BLaER1 treated with 17β-estradiol and CSF1 and Interleukin-3, amounts not matched to agents 10 nM and 100 nM (cell line): Measurements from ENCODE around the gene FILIP1L.
A peak's percentile ranks its signal among the peaks of the same experiment; 100 is the strongest.

Experiments used
- H3K27ac ChIP-seq, 11 experiments: shearing (Covaris generic); formaldehyde crosslinking; 2 replicates each; pipeline ENCODE4 v1.8.1; 2022
- H3K27me3 ChIP-seq, 11 experiments: shearing (Covaris generic); formaldehyde crosslinking; 2 replicates each; pipeline ENCODE4 v1.8.1; 2022
- H3K36me3 ChIP-seq, 11 experiments: shearing (Covaris generic); formaldehyde crosslinking; 2 replicates each; pipeline ENCODE4 v1.8.1; 2022
- H3K4me1 ChIP-seq, 10 experiments: shearing (Covaris generic); formaldehyde crosslinking; 2 replicates each; pipeline ENCODE4 v1.8.1; 2022
- H3K4me2 ChIP-seq, 11 experiments: shearing (Covaris generic); formaldehyde crosslinking; 2 replicates each; pipeline ENCODE4 v1.8.1; 2022
- H3K4me3 ChIP-seq, 10 experiments: shearing (Covaris generic); formaldehyde crosslinking; 2 replicates each; pipeline ENCODE4 v1.8.1; 2022
- H3K9ac ChIP-seq, 11 experiments: shearing (Covaris generic); formaldehyde crosslinking; 2 replicates each; pipeline ENCODE4 v1.8.1; 2022
- H3K9me3 ChIP-seq, 11 experiments: shearing (Covaris generic); formaldehyde crosslinking; replicated peaks in 1 of 11; 2 replicates each; pipeline ENCODE4 v1.8.1; 2022
- H4K20me1 ChIP-seq, 11 experiments: shearing (Covaris generic); formaldehyde crosslinking; 2 replicates each; pipeline ENCODE4 v1.8.1; 2022
- Cebpa-rat ChIP-seq, 11 experiments: shearing (Covaris generic); IDR thresholded peaks; 2 replicates each; pipeline ENCODE4 v1.8.1; 2022

Gene FILIP1L

GRCh38 chr3:99902091-99902490 lies 212.2 kb downstream of the FILIP1L start:
- H3K4me3 ChIP-seq, result no peak overlapping the region
- no peak for TF ChIP-seq Cebpa-rat (IDR thresholded peaks at IDR 0.05)
- no peak overlapping the region for H3K9ac ChIP-seq

GRCh38 chr3:99901200-99901926 lies 212.9 kb downstream of the FILIP1L start:
- H3K4me3 ChIP-seq, result no peak overlapping the region
- peak overlapping the region in 3 of 11 experiments; percentile 22 to 56 (median 47); a peak in 5 of 22 replicates for H3K27ac ChIP-seq
- H3K9ac ChIP-seq, result no peak overlapping the region
- no peak for TF ChIP-seq Cebpa-rat (IDR thresholded peaks at IDR 0.05)
- H3K4me2 ChIP-seq, result peak overlapping the region in 5 of 11 experiments; percentile 8 to 62 (median 25); a peak in 7 of 22 replicates
- H3K36me3 ChIP-seq, result no peaks in the 10 kb centered on the region
- H4K20me1 ChIP-seq, result peaks cover 0 to 29% (median 0%) of the 10 kb centered on the region in 11 experiments; a peak in 3 of 22 replicates
- peaks cover 2 to 39% (median 11%) of the 10 kb centered on the region in 10 experiments for H3K4me1 ChIP-seq
- 0 out of 22 replicates have a peak, but pooled peaks cover 0 to 4% (median 0%) of the 10 kb centered on the region in 11 experiments for H3K9me3 ChIP-seq
- no peaks in the 10 kb centered on the region for H3K27me3 ChIP-seq

More at GRCh38 chr3:99902091-99902490, 212.2 kb downstream of the FILIP1L start:
- Histone ChIP-seq H3K27me3 (no peaks in the 10 kb centered on the region), H3K36me3 (no peaks in the 10 kb centered on the region), H3K27ac (peak overlapping the region in 1 of 11 experiments; percentile 56; a peak in 1 of 22 replicates), H3K9me3 (0 out of 22 replicates have a peak, but pooled peaks cover 0 to 4% (median 0%) of the 10 kb centered on the region in 11 experiments), H4K20me1 (peaks cover 0 to 26% (median 0%) of the 10 kb centered on the region in 11 experiments; a peak in 3 of 22 replicates), H3K4me1 (peaks cover 0 to 31% (median 3%) of the 10 kb centered on the region in 10 experiments; a peak in 12 of 20 replicates), H3K4me2 (peak overlapping the region in 4 of 11 experiments; percentile 14 to 62 (median 29); a peak in 5 of 22 replicates)

GRCh38 chr3:99900248-99900647 lies 214.1 kb downstream of the FILIP1L start:
- H3K4me2 ChIP-seq, result no peak overlapping the region
- H4K20me1 ChIP-seq, result peaks cover 0 to 20% (median 0%) of the 10 kb centered on the region in 11 experiments; a peak in 3 of 22 replicates
- H3K4me1 ChIP-seq, result peaks cover 13 to 50% (median 22%) of the 10 kb centered on the region in 10 experiments
- TF ChIP-seq Cebpa-rat (IDR thresholded peaks at IDR 0.05), result no peak
- H3K27ac ChIP-seq, result peak overlapping the region in 3 of 11 experiments; percentile 22 to 56 (median 47); a peak in 3 of 22 replicates
- H3K9me3 ChIP-seq, result 0 out of 22 replicates have a peak, but pooled peaks cover 0 to 4% (median 0%) of the 10 kb centered on the region in 11 experiments
- H3K4me3 ChIP-seq, result no peak overlapping the region
- no peaks in the 10 kb centered on the region for H3K27me3 ChIP-seq
- H3K36me3 ChIP-seq, result no peaks in the 10 kb centered on the region
- no peak overlapping the region for H3K9ac ChIP-seq

GRCh38 chr3:99899603-99900002 lies 214.7 kb downstream of the FILIP1L start:
- H4K20me1 ChIP-seq, result peaks cover 0 to 17% (median 0%) of the 10 kb centered on the region in 11 experiments; a peak in 2 of 22 replicates
- no peak overlapping the region for H3K27ac ChIP-seq
- H3K9me3 ChIP-seq, result 0 out of 22 replicates have a peak, but pooled peaks cover 0 to 1% (median 0%) of the 10 kb centered on the region in 11 experiments
- no peak for TF ChIP-seq Cebpa-rat (IDR thresholded peaks at IDR 0.05)
- H3K4me2 ChIP-seq, result no peak overlapping the region
- no peaks in the 10 kb centered on the region for H3K27me3 ChIP-seq
- no peaks in the 10 kb centered on the region for H3K36me3 ChIP-seq
- H3K4me3 ChIP-seq, result no peak overlapping the region
- no peak overlapping the region for H3K9ac ChIP-seq
- peaks cover 19 to 56% (median 28%) of the 10 kb centered on the region in 10 experiments for H3K4me1 ChIP-seq

GRCh38 chr3:99896482-99896881 lies 217.8 kb downstream of the FILIP1L start:
- no peaks in the 10 kb centered on the region for H3K9me3 ChIP-seq
- H3K4me2 ChIP-seq, result peak overlapping the region; percentile 10 to 80 (median 61); a peak in 20 of 22 replicates
- H3K9ac ChIP-seq, result peak overlapping the region in 6 of 11 experiments; percentile 58 to 80 (median 70); a peak in 12 of 22 replicates
- H3K27me3 ChIP-seq, result no peaks in the 10 kb centered on the region
- peak overlapping the region in 9 of 11 experiments; percentile 47 to 97 (median 78); a peak in 17 of 22 replicates for H3K27ac ChIP-seq
- no peak for TF ChIP-seq Cebpa-rat (IDR thresholded peaks at IDR 0.05)
- H3K36me3 ChIP-seq, result no peaks in the 10 kb centered on the region
- H4K20me1 ChIP-seq, result peaks cover 0 to 24% (median 0%) of the 10 kb centered on the region in 11 experiments; a peak in 2 of 22 replicates
- peaks cover 19 to 52% (median 28%) of the 10 kb centered on the region in 10 experiments for H3K4me1 ChIP-seq
- H3K4me3 ChIP-seq, result peak overlapping the region in 2 of 10 experiments; percentile 19 to 33; a peak in 2 of 20 replicates

- H4K20me1 ChIP-seq, result peaks cover 0 to 24% (median 0%) of the 10 kb centered on the region in 11 experiments; a peak in 2 of 22 replicates
- peak overlapping the region in 6 of 11 experiments; percentile 58 to 80 (median 71); a peak in 12 of 22 replicates for H3K9ac ChIP-seq
- no peaks in the 10 kb centered on the region for H3K36me3 ChIP-seq
- H3K9me3 ChIP-seq, result no peaks in the 10 kb centered on the region
- H3K4me3 ChIP-seq, result peak overlapping the region in 2 of 10 experiments; percentile 19 to 33; a peak in 3 of 20 replicates
- H3K4me2 ChIP-seq, result peak overlapping the region; percentile 10 to 80 (median 61)
- peak overlapping the region in 9 of 11 experiments; percentile 47 to 97 (median 78); a peak in 17 of 22 replicates for H3K27ac ChIP-seq
- H3K27me3 ChIP-seq, result no peaks in the 10 kb centered on the region
- TF ChIP-seq Cebpa-rat (IDR thresholded peaks at IDR 0.05), result no peak
- peaks cover 19 to 46% (median 25%) of the 10 kb centered on the region in 10 experiments for H3K4me1 ChIP-seq
These were observed 218.4 kb downstream of the FILIP1L start for GRCh38 chr3:99895703-99896441.

- no peak for TF ChIP-seq Cebpa-rat (IDR thresholded peaks at IDR 0.05)
- 0 out of 20 replicates have a peak overlapping the region, but pooled peaks of 1 of the 10 experiments have one; percentile 23 for H3K4me3 ChIP-seq
- peaks cover 19 to 42% (median 25%) of the 10 kb centered on the region in 10 experiments for H3K4me1 ChIP-seq
- H3K4me2 ChIP-seq, result peak overlapping the region; percentile 10 to 80 (median 61)
- peak overlapping the region in 8 of 11 experiments; percentile 42 to 97 (median 84); a peak in 15 of 22 replicates for H3K27ac ChIP-seq
- no peaks in the 10 kb centered on the region for H3K9me3 ChIP-seq
- peaks cover 0 to 24% (median 0%) of the 10 kb centered on the region in 11 experiments; a peak in 2 of 22 replicates for H4K20me1 ChIP-seq
- H3K9ac ChIP-seq, result peak overlapping the region in 5 of 11 experiments; percentile 40 to 80 (median 64); a peak in 9 of 22 replicates
- H3K27me3 ChIP-seq, result no peaks in the 10 kb centered on the region
- H3K36me3 ChIP-seq, result no peaks in the 10 kb centered on the region
These were observed 219.1 kb downstream of the FILIP1L start for GRCh38 chr3:99895131-99895696.

GRCh38 chr3:99892332-99892731 lies 222.0 kb downstream of the FILIP1L start:
- Histone ChIP-seq H3K4me3 (no peak overlapping the region), H3K27me3 (no peaks in the 10 kb centered on the region), H3K4me1 (peaks cover 19 to 37% (median 25%) of the 10 kb centered on the region in 10 experiments), H3K4me2 (no peak overlapping the region), H3K9me3 (no peaks in the 10 kb centered on the region), H4K20me1 (peaks cover 0 to 35% (median 0%) of the 10 kb centered on the region in 11 experiments; a peak in 3 of 22 replicates), H3K27ac (no peak overlapping the region), H3K36me3 (0 out of 22 replicates have a peak, but pooled peaks cover 0 to under 1% (median 0%) of the 10 kb centered on the region in 11 experiments), H3K9ac (no peak overlapping the region)
- no peak for TF ChIP-seq Cebpa-rat (IDR thresholded peaks at IDR 0.05)
